ENCODE data around the gene ADAMTS19.

Gene ADAMTS19

DNA sequence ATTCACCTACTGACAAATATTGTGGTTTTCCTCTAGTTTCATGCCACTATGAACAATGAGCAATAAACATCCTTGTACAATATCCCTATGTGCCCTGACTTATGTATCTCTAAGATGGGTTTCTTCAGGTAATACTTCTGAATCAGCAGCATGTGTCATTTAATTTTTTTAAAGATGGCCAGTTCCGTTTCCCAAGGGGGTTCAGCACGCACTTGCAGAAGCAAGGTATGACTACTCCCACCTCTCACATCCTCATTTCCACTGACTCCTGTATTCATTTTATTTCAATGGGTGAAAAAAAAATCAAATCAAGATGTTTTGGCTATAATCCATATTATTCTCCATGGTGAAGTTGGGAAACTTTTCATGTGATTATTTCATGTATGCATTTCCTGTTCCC is 14.7 kb upstream of the ADAMTS19 start:
- H3K4me3 ChIP-seq (ENCODE audit: low read depth, low read length): no peak overlapping the region
- TF ChIP-seq, protein P1, sequence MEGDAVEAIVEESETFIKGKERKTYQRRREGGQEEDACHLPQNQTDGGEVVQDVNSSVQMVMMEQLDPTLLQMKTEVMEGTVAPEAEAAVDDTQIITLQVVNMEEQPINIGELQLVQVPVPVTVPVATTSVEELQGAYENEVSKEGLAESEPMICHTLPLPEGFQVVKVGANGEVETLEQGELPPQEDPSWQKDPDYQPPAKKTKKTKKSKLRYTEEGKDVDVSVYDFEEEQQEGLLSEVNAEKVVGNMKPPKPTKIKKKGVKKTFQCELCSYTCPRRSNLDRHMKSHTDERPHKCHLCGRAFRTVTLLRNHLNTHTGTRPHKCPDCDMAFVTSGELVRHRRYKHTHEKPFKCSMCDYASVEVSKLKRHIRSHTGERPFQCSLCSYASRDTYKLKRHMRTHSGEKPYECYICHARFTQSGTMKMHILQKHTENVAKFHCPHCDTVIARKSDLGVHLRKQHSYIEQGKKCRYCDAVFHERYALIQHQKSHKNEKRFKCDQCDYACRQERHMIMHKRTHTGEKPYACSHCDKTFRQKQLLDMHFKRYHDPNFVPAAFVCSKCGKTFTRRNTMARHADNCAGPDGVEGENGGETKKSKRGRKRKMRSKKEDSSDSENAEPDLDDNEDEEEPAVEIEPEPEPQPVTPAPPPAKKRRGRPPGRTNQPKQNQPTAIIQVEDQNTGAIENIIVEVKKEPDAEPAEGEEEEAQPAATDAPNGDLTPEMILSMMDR (IDR thresholded peaks at IDR 0.05; ENCODE audit: low read depth, low read length): no peak
- TF ChIP-seq POLR2A (IDR thresholded peaks at IDR 0.05; ENCODE audit: extremely low read depth, insufficient read length) (no peak), MYC (IDR thresholded peaks at IDR 0.05; ENCODE audit: low read depth, low read length) (no peak)
- TF ChIP-seq, protein P2, sequence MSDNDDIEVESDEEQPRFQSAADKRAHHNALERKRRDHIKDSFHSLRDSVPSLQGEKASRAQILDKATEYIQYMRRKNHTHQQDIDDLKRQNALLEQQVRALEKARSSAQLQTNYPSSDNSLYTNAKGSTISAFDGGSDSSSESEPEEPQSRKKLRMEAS (IDR thresholded peaks at IDR 0.05; ENCODE audit: low read depth, low read length): no peak
- DNase-seq (ENCODE audit: low read depth): no peak

DNA sequence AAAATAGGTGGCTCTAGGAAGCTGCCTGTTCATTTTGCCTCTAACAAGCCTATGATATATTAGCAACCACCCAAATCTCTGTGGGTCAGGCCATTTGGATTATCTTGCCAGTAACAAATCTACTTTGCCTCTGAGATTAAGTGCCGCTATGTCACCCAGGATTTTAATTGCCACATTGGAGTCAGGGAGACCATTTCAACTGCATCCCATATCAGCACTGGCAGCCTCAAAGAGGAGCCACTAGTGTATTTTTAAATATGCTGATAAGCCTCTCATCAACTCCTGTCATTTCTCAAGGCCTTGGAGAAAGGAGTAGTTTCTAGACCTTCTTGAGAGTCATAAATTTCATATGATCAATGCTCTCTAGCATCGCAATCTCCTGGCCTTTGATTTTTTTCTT is 12.1 kb upstream of the ADAMTS19 start:
- DNase-seq (ENCODE audit: low read depth): no peak
- TF ChIP-seq, protein P2 (IDR thresholded peaks at IDR 0.05; ENCODE audit: low read depth, low read length): no peak
- H3K4me3 ChIP-seq (ENCODE audit: low read depth, low read length): no peak overlapping the region

DNA sequence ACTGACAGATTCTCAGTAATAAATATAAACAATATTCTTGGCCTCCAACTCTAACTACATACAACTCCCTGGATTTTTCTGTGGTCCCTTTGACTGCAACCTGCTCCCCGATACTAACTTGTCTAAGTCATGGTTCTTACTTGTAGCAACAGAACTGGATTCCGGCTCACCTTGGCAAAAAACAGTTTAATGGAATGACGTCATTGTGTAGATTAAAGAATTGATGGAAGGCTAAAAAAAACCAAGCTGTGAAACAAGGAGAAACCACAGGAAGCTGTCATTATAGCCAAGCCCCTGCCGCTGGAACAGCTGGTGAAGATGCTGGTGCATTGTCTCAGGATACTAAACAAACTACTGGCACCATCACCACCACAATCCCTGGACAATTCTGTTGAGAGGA is 11.4 kb upstream of the ADAMTS19 start:
- DNase-seq (ENCODE audit: low read depth): no peak
- TF ChIP-seq, protein P2 (IDR thresholded peaks at IDR 0.05; ENCODE audit: low read depth, low read length): no peak
- TF ChIP-seq POLR2A (IDR thresholded peaks at IDR 0.05; ENCODE audit: extremely low read depth, insufficient read length) (no peak), MYC (IDR thresholded peaks at IDR 0.05; ENCODE audit: low read depth, low read length) (no peak)
- TF ChIP-seq, protein P1 (IDR thresholded peaks at IDR 0.05; ENCODE audit: low read depth, low read length): no peak
- no peak overlapping the region for H3K4me3 ChIP-seq (ENCODE audit: low read depth, low read length)

DNA sequence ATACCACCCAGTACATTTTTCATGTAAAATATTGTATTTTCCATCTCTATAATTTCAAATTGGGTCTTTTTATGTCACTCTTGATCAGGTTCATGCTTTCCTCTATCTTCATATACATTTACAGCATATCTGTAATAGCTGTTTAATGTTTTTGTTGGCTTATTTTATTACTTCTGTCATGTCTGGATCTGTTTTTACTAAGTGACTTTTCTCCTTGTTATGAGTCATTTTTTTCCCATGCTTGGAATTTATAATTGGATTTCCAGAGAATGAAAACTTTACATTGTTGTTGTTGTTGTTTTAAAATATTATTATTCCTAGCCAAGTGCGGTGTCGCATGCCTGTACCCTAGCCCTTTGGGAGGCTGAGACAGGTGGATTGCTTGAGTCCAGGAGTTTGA is 5.6 kb upstream of the ADAMTS19 start:
- TF ChIP-seq, protein P2 (IDR thresholded peaks at IDR 0.05; ENCODE audit: low read depth, low read length): no peak
- no peak for TF ChIP-seq POLR2A (IDR thresholded peaks at IDR 0.05; ENCODE audit: extremely low read depth, insufficient read length)
- no peak for TF ChIP-seq MYC (IDR thresholded peaks at IDR 0.05; ENCODE audit: low read depth, low read length)
- TF ChIP-seq, protein P1 (IDR thresholded peaks at IDR 0.05; ENCODE audit: low read depth, low read length): no peak
- no peak for DNase-seq (ENCODE audit: low read depth)
- no peak overlapping the region for H3K4me3 ChIP-seq (ENCODE audit: low read depth, low read length)

DNA sequence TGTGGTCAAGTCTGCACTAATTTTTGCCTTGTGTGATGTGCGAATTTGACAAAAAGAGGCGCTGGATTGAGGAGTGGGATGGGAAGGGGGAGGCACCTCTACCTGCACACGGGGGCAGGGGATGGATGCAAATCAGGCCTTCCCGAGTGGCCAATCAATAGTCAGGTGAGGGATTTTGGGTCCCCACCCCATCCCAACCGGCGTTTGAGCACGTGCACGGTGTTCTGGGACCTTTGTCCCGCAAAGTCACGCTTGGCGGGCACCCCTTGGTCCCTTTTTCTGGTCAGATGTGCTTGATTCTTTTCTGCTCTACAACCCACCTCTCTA is 685 bp upstream of the ADAMTS19 start:
- H3K4me3 ChIP-seq (ENCODE audit: low read depth, low read length): no peak overlapping the region
- no peak for TF ChIP-seq POLR2A (IDR thresholded peaks at IDR 0.05; ENCODE audit: extremely low read depth, insufficient read length)
- TF ChIP-seq, protein P1 (IDR thresholded peaks at IDR 0.05; ENCODE audit: low read depth, low read length): no peak
- TF ChIP-seq, protein P2 (IDR thresholded peaks at IDR 0.05; ENCODE audit: low read depth, low read length): no peak
- TF ChIP-seq MYC (IDR thresholded peaks at IDR 0.05; ENCODE audit: low read depth, low read length): no peak
- DNase-seq (ENCODE audit: low read depth): no peak

DNA sequence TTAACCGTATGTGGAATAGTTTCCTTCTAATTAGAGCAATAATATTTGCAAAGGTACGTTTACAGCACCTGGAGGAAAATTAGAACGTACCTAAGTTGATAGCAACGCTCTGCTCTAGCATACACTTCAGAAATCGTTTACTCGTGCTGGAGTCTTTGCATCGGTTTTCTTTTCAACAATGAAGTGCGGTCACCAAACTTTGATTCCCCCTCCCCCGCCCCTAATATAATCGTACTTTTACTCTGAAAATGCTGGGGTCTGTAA is 506 bp downstream of the ADAMTS19 start:
- TF ChIP-seq, protein P1 (IDR thresholded peaks at IDR 0.05; ENCODE audit: low read depth, low read length): no peak
- TF ChIP-seq POLR2A (IDR thresholded peaks at IDR 0.05; ENCODE audit: extremely low read depth, insufficient read length): no peak
- TF ChIP-seq, protein P2 (IDR thresholded peaks at IDR 0.05; ENCODE audit: low read depth, low read length): no peak
- TF ChIP-seq MYC (IDR thresholded peaks at IDR 0.05; ENCODE audit: low read depth, low read length): no peak
- H3K4me3 ChIP-seq (ENCODE audit: low read depth, low read length): no peak overlapping the region
- no peak for DNase-seq (ENCODE audit: low read depth)

Measured in NB4 (cell line).